LHCN-M2 (cell line): ENCODE measurements around the gene CCDC18. TPM values are rescaled to one million over a fixed set of nuclear protein-coding genes. Genes with fewer than 3 reads are reported as not detected.
"Not testable (repeated sequence)": the region's sequence is repeated elsewhere in the genome, so short reads cannot be mapped to it uniquely, and the experiment has no call there.

ENCODE experiments used
- DNase-seq: peaks from one replicate; pipeline ENCODE4 v3.0.0-alpha.2; 2012; ENCODE audit warnings: low read depth
- total RNA-seq: library from RNA; depleted of rRNA; stranded (reverse); fragments of >200 nt; gene quantifications from 2 replicates; pipeline ENCODE4 v1.2.3, GENCODE V29; 2014

Gene CCDC18
- total RNA-seq, 1 experiment from 2014 or later: 40.5 TPM

DNA sequence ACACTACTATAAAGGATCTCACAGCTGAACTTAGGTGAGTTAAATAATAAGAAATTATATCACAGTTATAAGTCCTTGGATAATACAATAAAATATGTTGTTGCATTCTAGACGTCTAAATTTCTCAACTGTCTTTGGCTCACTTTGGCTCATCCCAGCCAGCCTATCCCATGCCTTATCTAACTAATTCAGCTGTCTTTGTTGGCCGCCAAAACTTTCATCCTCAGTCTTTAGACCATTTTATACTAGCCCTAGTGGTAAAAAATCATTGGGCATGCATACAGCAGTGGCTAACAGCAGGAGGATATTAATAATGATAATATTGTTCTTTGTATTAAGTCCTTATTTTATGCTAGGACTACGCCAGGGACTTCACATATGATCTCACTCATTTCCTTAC lies 59.3 kb downstream of the CCDC18 start:
- no peak for DNase-seq

GRCh38 chr1:93243233-93243632 lies 62.7 kb downstream of the CCDC18 start:
- peak; percentile 5 for DNase-seq

DNA sequence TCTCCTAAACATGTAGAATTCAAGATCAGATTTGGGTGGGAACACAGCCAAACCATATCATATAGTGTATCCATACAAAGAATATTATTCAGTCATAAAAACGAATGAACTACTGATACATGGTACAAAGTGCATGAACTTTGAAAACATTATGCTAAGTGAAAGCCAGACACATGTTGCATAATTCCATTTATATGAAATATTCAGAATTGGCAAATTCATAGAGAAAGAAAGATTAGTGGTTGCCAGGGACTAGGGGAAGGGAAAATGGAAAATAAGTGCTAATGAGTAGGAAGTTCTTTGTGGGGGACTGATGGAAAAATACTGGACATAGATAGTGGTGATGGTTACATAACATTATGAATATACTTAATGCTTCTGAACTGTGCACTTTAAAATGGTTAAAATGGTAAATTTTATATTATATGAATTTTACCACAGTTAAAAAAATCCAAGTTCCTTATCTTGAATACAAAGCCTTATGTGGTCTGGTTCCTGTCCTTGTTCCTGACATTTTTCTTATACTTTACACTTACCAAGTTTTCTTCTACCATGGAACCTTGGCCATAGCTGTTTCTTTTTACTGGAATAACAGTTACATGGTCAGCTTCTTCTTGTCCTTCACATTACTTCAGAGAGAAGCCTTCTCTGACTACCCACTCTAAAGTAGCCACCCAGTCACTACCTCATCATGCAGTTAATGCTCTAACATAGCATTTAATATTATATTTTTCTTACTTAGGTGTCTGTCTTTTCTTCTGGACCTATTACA lies 64.0 kb downstream of the CCDC18 start:
- no peak for DNase-seq

- no peak for DNase-seq
Observed at GRCh38 chr1:93251966-93252365, 71.4 kb downstream of the CCDC18 start.

DNA sequence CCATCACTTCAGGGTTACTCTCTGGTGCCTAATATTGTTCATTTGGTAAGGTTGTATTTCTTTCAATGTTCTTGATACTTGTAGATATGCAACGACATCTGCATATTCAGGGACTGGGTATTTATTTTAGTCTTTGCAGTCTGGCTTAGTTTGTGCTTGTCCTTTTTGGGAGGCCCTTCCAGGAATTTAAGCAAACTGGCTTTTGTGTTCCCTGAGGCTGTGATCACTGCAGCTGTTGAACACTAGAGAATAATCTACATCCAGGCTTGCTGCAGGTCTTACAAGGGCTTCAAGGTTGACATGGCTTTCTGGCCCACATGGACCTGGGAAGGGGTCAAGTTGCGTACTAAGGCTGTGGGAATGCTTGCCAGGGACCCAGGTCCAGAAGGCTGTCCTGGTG lies 72.1 kb downstream of the CCDC18 start:
- no peak for DNase-seq

DNA sequence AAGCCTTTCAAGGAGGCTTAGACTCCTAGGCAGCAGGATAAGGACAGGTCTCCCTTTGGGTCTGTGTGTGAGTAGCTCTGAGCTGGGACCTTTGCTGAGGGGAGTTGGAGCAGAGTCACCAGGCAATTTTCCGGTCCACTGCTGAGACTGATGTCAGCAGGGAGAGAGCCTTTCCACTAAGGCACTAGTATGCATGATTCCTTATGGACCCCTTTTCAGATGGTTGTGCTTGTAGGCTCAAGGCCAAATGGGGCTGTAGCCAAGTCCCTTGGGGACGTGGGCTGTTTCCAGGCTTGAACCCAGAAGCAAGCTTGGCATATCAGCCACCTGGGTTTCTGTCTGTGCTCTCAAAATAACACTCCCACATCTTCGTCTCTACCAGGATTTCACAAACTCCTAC lies 73.0 kb downstream of the CCDC18 start:
- DNase-seq: no peak

- DNase-seq: peak; percentile 80
Observed at GRCh38 chr1:93255222-93256079, 74.9 kb downstream of the CCDC18 start.

DNA sequence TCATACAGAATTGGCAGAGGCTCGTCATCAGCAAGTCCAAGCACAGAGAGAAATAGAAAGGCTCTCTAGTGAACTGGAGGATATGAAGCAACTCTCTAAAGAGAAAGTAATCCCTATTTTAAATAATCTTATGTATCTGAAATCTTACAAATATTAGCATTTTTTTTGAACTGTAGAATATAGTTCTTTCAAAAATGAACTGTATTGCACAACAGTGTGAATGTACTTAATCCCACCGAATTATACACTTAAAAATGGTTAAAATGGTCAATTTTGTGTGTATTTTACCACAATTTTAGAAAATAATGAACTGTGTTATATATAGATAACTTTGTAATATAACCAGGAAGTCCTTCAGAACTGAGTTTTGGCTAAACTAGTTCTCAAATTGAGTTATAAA lies 75.9 kb downstream of the CCDC18 start:
- no peak for DNase-seq

GRCh38 chr1:93257889-93258288 lies 77.4 kb downstream of the CCDC18 start:
- no peak for DNase-seq

GRCh38 chr1:93260726-93261125 lies 80.2 kb downstream of the CCDC18 start:
- DNase-seq: not testable (repeated sequence)

GRCh38 chr1:93262645-93263044 lies 82.1 kb downstream of the CCDC18 start:
- no peak for DNase-seq

DNA sequence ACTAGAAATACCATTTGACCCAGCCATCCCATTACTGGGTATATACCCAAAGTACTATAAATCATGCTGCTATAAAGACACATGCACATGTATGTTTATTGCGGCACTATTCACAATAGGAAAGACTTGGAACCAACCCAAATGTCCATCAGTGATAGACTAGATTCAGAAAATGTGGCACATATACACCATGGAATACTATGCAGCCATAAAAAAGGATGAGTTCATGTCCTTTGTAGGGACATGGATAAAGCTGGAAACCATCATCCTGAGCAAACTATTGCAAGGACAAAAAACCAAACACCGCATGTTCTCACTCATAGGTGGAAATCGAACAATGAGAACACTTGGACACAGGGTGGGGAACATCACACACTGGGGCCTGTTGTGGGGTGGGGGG lies 88.4 kb downstream of the CCDC18 start:
- not testable (repeated sequence) for DNase-seq

- DNase-seq: not testable (repeated sequence)
Observed at GRCh38 chr1:93275262-93275633, 94.7 kb downstream of the CCDC18 start.

GRCh38 chr1:93275634-93276295 lies 95.2 kb downstream of the CCDC18 start:
- peak; percentile 2 for DNase-seq

- DNase-seq: not testable (repeated sequence)
Observed at GRCh38 chr1:93277530-93277929, 97.0 kb downstream of the CCDC18 start.

DNA sequence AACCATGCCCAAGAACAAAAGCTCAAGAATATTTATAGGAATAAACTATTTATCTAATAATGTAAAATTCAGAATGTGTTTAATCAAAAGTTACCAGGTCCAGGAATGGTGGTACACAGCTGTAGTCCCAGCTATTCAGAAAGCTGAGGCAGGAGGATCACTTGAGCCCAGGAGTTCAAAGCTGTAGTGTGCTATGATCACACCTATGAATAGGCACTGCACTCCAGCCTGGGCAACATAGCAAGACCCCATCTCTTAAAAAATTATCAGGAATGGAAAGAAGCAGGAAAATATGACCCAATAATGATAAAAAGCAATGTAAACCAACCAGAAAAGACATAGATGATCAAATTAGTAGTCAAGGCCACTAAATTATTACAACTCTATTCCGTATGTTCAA lies 103.0 kb downstream of the CCDC18 start:
- no peak for DNase-seq

DNA sequence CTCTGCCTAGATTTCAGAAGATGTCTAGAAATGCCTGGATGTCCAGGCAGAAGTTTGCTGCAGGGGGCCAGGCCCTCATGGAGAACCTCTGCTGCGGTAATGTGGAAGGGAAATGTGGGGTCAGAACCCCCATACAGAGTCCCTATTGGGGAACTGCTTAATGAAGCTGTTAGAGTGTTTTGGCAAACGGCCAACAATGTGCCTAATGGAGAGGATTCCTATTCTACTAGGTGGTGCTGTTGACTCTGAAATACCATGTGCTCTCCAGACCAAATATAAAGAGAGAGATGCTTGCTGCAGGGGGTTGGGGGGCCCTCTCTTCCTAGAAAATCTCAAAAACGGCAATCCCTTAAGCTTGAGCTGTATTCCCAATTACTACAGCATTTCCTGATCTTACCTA lies 108.0 kb downstream of the CCDC18 start:
- no peak for DNase-seq

DNA sequence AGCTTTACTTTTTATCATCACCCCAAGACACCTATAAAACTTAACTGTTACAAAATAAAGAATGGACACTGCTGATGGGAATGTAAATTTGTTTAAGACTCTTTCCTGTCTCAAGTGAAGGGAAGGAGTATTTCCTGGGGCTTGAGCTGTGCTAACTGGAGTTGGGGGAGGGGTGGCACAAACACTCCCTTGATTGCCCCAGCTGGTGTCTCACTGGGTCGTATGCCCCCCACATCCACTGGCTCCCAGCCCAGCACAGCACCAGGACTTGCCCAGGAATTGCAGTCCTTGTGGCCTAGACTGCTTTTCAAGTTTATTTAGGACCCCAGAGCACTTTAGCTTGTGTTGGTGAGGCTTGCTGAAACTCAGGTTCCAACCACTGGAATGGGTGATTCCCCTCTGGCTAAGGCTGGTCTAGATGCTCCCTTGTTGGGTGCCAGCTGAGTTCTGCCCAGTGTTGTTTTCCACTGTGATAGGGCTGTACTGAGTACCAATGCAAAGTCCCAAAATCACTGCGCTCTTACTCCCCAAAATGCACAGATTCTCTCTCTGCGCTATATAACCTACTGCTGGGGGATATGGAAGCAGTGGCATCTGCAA lies 116.1 kb downstream of the CCDC18 start:
- DNase-seq: no peak

- no peak for DNase-seq
Observed at GRCh38 chr1:93301131-93301530, 120.6 kb downstream of the CCDC18 start.

GRCh38 chr1:93302078-93302477 lies 121.6 kb downstream of the CCDC18 start:
- no peak for DNase-seq

DNA sequence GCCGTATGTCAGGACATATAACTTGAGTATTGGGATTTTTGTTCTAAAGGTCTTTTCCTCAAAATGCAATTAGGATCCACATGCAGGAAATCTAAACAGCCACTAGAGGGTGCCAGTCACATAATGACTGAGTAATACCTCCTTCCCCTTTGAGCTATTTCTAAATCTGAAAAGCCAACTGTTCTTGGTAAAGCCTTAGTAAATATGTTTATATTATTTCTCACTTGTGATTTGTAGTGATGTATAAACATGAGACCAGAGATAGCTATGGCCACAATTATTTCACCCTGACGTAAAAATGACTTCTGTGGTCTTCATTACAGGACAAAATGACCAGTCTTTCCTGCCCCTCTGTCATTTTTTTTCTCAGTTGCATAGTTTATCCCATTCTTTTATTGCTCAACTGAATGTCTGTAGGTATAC lies 124.2 kb downstream of the CCDC18 start:
- DNase-seq: peak; percentile 71

DNA sequence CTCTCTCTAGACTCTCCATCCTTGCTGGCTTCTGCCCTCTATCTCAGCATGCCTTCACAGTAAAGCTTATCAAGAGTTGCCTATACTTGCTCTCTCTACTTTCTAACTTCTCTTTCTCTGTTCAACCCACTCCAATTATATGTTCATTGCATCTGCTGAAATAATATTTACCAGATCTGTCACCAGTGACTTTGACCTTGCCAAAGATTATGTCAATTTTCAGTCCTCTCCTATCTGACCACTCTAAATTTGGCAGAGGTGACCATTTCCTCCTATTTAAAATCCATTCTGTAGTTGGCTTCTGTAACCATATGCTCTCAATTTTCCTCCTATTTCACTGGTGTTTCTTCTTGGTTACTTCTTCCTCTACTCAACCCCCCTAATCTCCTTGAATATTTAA lies 126.4 kb downstream of the CCDC18 start:
- DNase-seq: no peak
